Panc1 (cell line): ENCODE results near the gene EFEMP1.

Experiments used
- POLR2AphosphoS5 ChIP-seq: IDR thresholded peaks from 2 replicates; pipeline ENCODE4 v1.6.1; 2012; ENCODE audit warnings: mild to moderate bottlenecking, low read depth, low read length, moderate library complexity
- SIN3A ChIP-seq: IDR thresholded peaks from 2 replicates; pipeline ENCODE4 v1.6.1; 2012; ENCODE audit warnings: low read depth, mild to moderate bottlenecking, low read length, moderate library complexity, borderline replicate concordance; ENCODE audit not compliant: insufficient read depth
- TF ChIP-seq, protein P1 (sequence below): fragments of 450-650 bp; IDR thresholded peaks from 2 replicates; pipeline ENCODE4 v1.5.1; 2017; ENCODE audit warnings: mild to moderate bottlenecking
- TF ChIP-seq, protein P2 (sequence below), 2 experiments: IDR thresholded peaks; 2 replicates each; pipeline ENCODE4 v1.6.1; 2011 to 2012; ENCODE audit warnings: low read depth in 2 of 2, control low read depth in 1 of 2, low read length in 1 of 2, mild to moderate bottlenecking in 1 of 2, moderate library complexity in 1 of 2; ENCODE audit not compliant: insufficient read depth in 1 of 2

DNA sequence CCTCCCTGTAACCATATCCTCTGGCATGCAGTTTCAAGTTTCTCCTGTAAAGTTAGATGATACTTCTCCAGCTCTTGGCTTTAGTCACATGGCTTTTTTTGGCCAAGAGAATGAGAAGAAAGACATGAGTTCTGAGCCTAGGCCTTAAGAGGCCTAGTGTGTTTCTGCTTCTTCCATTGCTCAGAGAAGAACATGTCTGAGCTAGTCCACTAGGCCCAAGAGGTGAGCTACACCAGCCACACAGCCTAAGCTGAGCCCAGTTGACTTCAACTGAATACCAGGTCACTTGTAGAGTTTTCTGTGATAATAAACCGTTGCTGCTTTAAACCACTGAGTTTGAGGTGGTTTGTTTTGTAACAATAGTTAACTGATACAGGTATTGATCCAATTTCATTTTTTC is 19.9 kb upstream of the EFEMP1 start:
- TF ChIP-seq, protein P1, sequence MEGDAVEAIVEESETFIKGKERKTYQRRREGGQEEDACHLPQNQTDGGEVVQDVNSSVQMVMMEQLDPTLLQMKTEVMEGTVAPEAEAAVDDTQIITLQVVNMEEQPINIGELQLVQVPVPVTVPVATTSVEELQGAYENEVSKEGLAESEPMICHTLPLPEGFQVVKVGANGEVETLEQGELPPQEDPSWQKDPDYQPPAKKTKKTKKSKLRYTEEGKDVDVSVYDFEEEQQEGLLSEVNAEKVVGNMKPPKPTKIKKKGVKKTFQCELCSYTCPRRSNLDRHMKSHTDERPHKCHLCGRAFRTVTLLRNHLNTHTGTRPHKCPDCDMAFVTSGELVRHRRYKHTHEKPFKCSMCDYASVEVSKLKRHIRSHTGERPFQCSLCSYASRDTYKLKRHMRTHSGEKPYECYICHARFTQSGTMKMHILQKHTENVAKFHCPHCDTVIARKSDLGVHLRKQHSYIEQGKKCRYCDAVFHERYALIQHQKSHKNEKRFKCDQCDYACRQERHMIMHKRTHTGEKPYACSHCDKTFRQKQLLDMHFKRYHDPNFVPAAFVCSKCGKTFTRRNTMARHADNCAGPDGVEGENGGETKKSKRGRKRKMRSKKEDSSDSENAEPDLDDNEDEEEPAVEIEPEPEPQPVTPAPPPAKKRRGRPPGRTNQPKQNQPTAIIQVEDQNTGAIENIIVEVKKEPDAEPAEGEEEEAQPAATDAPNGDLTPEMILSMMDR: no peak
- TF ChIP-seq SIN3A (no peak), POLR2AphosphoS5 (no peak)
- TF ChIP-seq, protein P2, sequence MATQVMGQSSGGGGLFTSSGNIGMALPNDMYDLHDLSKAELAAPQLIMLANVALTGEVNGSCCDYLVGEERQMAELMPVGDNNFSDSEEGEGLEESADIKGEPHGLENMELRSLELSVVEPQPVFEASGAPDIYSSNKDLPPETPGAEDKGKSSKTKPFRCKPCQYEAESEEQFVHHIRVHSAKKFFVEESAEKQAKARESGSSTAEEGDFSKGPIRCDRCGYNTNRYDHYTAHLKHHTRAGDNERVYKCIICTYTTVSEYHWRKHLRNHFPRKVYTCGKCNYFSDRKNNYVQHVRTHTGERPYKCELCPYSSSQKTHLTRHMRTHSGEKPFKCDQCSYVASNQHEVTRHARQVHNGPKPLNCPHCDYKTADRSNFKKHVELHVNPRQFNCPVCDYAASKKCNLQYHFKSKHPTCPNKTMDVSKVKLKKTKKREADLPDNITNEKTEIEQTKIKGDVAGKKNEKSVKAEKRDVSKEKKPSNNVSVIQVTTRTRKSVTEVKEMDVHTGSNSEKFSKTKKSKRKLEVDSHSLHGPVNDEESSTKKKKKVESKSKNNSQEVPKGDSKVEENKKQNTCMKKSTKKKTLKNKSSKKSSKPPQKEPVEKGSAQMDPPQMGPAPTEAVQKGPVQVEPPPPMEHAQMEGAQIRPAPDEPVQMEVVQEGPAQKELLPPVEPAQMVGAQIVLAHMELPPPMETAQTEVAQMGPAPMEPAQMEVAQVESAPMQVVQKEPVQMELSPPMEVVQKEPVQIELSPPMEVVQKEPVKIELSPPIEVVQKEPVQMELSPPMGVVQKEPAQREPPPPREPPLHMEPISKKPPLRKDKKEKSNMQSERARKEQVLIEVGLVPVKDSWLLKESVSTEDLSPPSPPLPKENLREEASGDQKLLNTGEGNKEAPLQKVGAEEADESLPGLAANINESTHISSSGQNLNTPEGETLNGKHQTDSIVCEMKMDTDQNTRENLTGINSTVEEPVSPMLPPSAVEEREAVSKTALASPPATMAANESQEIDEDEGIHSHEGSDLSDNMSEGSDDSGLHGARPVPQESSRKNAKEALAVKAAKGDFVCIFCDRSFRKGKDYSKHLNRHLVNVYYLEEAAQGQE (IDR thresholded peaks at IDR 0.05; ENCODE audit: insufficient read depth in 1 of 2, low read depth in 2 of 2, low read length in 1 of 2): no peak
